ENCODE data around the gene ABCD4. TPM values are rescaled to one million over a fixed set of nuclear protein-coding genes. Genes with fewer than 3 reads are reported as not detected.

ABCD4 gene
- total RNA-seq, 1 experiment from 2014 or later: 72.4 TPM

DNA sequence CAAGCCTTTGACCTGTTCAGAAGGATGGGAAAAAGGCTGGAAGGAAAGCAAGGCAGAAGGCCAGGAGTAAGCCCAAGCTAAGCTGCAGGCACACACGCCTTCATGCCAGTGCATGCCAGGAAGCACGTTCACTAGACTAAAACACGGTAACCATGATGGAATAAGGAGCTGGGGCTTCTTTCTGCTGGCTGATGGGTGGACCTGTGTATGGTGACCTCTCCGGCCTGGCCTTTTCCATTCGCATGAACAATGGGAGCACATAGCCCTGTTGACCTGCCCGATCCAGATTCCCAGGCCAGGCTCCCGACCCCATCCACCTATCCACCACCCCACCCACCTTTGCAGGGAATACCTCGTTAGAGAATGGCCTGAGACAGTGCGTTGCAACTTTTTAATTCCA, 40.7 kb downstream of the ABCD4 start:
- Mint-ChIP-seq H3K36me3 (ENCODE audit: insufficient read depth, unreplicated experiment) (peaks cover 7% of the 10 kb centered on the region), H3K27me3 (ENCODE audit: unreplicated experiment) (peaks cover 23% of the 10 kb centered on the region), H3K9me3 (ENCODE audit: low read depth, unreplicated experiment) (no peaks in the 10 kb centered on the region), H3K4me3 (ENCODE audit: low read depth, unreplicated experiment) (no peak overlapping the region), H3K27ac (ENCODE audit: unreplicated experiment) (no peak overlapping the region), H3K4me1 (ENCODE audit: low read depth, unreplicated experiment) (peaks cover 14% of the 10 kb centered on the region)
- TF ChIP-seq, protein P1, sequence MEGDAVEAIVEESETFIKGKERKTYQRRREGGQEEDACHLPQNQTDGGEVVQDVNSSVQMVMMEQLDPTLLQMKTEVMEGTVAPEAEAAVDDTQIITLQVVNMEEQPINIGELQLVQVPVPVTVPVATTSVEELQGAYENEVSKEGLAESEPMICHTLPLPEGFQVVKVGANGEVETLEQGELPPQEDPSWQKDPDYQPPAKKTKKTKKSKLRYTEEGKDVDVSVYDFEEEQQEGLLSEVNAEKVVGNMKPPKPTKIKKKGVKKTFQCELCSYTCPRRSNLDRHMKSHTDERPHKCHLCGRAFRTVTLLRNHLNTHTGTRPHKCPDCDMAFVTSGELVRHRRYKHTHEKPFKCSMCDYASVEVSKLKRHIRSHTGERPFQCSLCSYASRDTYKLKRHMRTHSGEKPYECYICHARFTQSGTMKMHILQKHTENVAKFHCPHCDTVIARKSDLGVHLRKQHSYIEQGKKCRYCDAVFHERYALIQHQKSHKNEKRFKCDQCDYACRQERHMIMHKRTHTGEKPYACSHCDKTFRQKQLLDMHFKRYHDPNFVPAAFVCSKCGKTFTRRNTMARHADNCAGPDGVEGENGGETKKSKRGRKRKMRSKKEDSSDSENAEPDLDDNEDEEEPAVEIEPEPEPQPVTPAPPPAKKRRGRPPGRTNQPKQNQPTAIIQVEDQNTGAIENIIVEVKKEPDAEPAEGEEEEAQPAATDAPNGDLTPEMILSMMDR (IDR thresholded peaks at IDR 0.05; ENCODE audit: unreplicated experiment): no peak
- DNase-seq: no peak
- BruUV-seq (replicated peaks): no TSS peak
- intact Hi-C loops (cut with micrococcal nuclease; ENCODE audit: unreplicated experiment): no loop called here
- CTCF ChIA-PET: no interaction called here

GRCh38 chr14:74261288-74261687, 41.4 kb downstream of the ABCD4 start:
- Mint-ChIP-seq H3K27me3 (ENCODE audit: unreplicated experiment) (peaks cover 23% of the 10 kb centered on the region), H3K9me3 (ENCODE audit: low read depth, unreplicated experiment) (no peaks in the 10 kb centered on the region), H3K27ac (ENCODE audit: unreplicated experiment) (no peak overlapping the region), H3K4me3 (ENCODE audit: low read depth, unreplicated experiment) (no peak overlapping the region), H3K36me3 (ENCODE audit: insufficient read depth, unreplicated experiment) (peaks cover 7% of the 10 kb centered on the region), H3K4me1 (ENCODE audit: low read depth, unreplicated experiment) (peaks cover 14% of the 10 kb centered on the region)
- DNase-seq: no peak
- intact Hi-C loops (cut with micrococcal nuclease; ENCODE audit: unreplicated experiment): no loop called here
- CTCF ChIA-PET: no interaction called here
- BruUV-seq (replicated peaks): no TSS peak
- TF ChIP-seq, protein P1 (IDR thresholded peaks at IDR 0.05; ENCODE audit: unreplicated experiment): no peak

DNA sequence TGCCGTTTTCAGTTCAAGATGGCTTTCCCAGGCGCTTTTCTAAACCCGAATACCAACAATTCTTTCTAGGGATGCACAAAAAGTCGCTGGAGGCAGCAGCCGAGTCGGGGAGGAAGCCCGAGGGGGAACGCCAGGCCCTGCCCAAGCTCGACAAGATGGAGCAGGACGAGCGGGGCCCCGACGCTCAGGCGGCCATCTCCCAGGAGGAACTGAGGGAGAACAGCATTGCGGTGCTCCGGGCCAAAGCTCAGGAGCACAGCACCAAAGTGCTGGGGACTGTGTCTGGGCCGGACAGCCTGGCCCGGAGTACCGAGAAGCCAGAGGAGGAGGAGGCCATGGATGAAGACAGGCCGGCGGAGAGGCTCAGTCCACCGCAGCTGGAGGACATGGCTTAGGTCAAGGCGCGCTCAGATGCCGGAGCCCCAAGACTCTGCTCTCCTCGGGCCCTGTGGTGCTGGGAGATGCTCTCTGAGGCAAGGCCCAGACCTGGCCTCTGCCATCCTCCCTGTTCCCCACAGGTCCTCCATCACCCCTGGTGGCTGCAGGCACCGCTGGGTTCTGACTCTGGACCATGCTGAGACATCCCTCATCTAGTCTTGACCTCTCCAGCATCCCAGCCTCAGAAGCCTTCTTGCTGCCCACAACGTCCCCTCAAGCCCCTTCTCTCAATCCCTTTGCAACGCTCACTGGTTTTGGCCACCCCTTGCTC, 42.1 kb downstream of the ABCD4 start:
- Mint-ChIP-seq H3K4me3 (ENCODE audit: low read depth, unreplicated experiment) (no peak overlapping the region), H3K27ac (ENCODE audit: unreplicated experiment) (no peak overlapping the region), H3K36me3 (ENCODE audit: insufficient read depth, unreplicated experiment) (peaks cover 7% of the 10 kb centered on the region), H3K9me3 (ENCODE audit: low read depth, unreplicated experiment) (no peaks in the 10 kb centered on the region), H3K27me3 (ENCODE audit: unreplicated experiment) (peaks cover 23% of the 10 kb centered on the region), H3K4me1 (ENCODE audit: low read depth, unreplicated experiment) (peaks cover 8% of the 10 kb centered on the region)
- no peak for DNase-seq
- TF ChIP-seq, protein P1 (IDR thresholded peaks at IDR 0.05; ENCODE audit: unreplicated experiment): no peak
- no TSS peak for BruUV-seq (replicated peaks)
- CTCF ChIA-PET: no interaction called here
- intact Hi-C loops (cut with micrococcal nuclease; ENCODE audit: unreplicated experiment): no loop called here

DNA sequence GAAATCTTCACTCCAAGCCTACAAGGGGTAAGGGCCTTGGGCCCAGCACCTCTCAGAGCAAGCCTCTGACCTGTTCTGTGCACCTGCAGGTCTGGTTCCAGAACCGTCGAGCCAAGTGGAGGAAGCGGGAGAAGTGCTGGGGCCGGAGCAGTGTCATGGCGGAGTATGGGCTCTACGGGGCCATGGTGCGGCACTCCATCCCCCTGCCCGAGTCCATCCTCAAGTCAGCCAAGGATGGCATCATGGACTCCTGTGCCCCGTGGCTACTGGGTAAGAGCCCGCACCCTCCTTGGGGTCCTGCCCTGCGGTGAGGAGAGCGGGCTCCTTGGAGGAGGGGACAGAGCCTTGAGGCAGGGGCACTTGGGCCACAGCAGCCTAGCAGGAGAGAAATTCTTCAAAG, 43.2 kb downstream of the ABCD4 start:
- intact Hi-C loops (cut with micrococcal nuclease; ENCODE audit: unreplicated experiment): no loop called here
- H3K27me3 Mint-ChIP-seq (ENCODE audit: unreplicated experiment): peaks cover 23% of the 10 kb centered on the region

More for the DNA sequence above, 43.2 kb downstream of the ABCD4 start:
- H3K36me3 Mint-ChIP-seq (ENCODE audit: insufficient read depth, unreplicated experiment): peaks cover 7% of the 10 kb centered on the region
- no peak overlapping the region for H3K4me3 Mint-ChIP-seq (ENCODE audit: low read depth, unreplicated experiment)
- CTCF ChIA-PET: no interaction called here
- TF ChIP-seq, protein P1 (IDR thresholded peaks at IDR 0.05; ENCODE audit: unreplicated experiment): no peak
- BruUV-seq (replicated peaks): no TSS peak
- no peaks in the 10 kb centered on the region for H3K4me1 Mint-ChIP-seq (ENCODE audit: low read depth, unreplicated experiment)
- no peaks in the 10 kb centered on the region for H3K9me3 Mint-ChIP-seq (ENCODE audit: low read depth, unreplicated experiment)
- H3K27ac Mint-ChIP-seq (ENCODE audit: unreplicated experiment): no peak overlapping the region
- no peak for DNase-seq
